AG09319 (cell line): ENCODE data around the gene FOLH1.
"Not testable (repeated sequence)": the region's sequence is repeated elsewhere in the genome, so short reads cannot be mapped to it uniquely, and the experiment has no call there.

Experiments
- DNase-seq: peaks from one replicate; pipeline ENCODE4 v3.0.0-alpha.2; 2010; ENCODE audit warnings: low read depth; ENCODE audit errors: extremely low read depth
- CTCF ChIP-seq: IDR thresholded peaks from 2 replicates; pipeline ENCODE4 v1.5.1; 2011; ENCODE audit warnings: low read depth, mild to moderate bottlenecking, inconsistent platforms, low read length, moderate library complexity

FOLH1 gene

GRCh38 chr11:49208006-49208721, at the start of gene FOLH1:
TSS of gene FOLH1 (minus strand) at chr11:49208602. CDS start at chr11:49208409, 193 bp downstream.
- TF ChIP-seq CTCF = no peak
- no peak for DNase-seq

GRCh38 chr11:49255148-49255547, 46.7 kb upstream of the FOLH1 start:
- DNase-seq = not testable (repeated sequence)

GRCh38 chr11:49251212-49251611, 42.8 kb upstream of the FOLH1 start:
- not testable (repeated sequence) for DNase-seq

DNA sequence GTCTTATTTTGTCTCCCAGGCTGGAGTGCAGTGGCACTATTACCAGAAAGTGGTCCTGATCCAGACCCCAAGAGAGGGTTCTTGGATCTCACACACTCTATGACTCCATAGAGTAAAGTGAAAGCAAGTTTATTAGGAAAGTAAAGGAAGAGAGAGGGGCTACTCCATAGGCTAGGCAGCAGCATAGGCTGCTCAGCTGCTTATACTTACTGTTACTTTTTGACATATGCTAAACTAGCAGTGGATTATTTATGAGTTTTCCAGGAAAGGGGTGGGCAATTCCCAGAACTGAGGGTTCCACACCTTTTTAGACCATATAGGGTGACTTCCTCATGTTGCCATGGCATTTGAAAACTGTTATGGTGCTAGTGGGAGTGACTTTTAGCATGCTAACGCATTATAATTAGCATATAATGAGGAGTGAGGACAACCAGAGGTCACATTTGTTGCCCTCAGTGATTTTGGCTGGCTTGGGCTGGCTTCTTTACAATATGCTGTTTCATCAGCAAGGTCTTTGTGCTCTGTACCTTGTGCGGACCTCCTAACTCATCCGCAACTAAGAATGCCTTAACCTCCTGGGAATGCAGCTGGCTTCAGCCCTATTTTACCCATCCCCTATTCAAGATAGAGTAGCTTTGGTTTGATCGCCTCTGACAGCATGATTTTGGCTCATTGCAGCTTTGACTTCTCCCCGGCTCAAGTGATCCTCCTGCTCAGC, 42.2 kb upstream of the FOLH1 start:
- not testable (repeated sequence) for DNase-seq

GRCh38 chr11:49249363-49249762, 41.0 kb upstream of the FOLH1 start:
- DNase-seq = not testable (repeated sequence)

GRCh38 chr11:49233685-49234084, 25.3 kb upstream of the FOLH1 start:
- DNase-seq = not testable (repeated sequence)

DNA sequence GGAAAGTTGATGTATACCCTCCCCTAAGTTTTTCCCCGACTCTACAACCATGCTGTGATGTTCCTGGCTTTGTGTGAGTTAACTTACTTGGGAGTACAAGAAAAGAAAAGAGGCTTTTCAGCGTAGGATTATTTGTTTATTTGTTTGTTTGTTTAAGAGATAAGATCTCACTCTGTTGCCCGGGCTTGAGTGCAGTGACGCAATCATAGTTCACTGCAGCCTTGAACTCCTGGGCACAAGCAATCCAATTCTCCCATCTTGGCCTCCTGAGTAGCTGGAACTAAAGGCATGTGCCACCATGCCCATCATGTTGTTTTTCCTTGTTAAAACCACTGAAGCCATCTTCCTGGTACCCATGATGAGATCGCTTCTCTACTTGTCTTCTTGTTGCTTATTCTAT, 24.6 kb upstream of the FOLH1 start:
- not testable (repeated sequence) for DNase-seq

DNA sequence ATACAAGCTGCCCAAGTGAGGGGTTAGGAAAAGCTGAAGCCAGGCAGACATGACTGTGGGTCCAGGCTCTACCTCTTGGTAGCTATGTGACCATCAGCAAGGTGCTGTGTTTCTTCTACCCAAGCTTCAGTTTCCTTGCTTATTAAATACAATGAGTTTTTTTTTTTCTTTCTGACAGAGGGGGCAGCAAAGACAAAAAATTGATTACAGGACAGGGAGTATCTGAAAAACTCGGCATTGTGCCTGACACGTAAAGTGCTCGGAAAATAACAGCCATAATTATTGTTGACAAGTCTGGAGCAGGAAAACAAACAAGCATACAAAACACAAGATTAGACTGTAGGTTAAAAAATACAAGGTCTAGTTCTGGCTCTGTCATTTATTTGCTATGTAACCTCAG, 23.3 kb upstream of the FOLH1 start:
- not testable (repeated sequence) for DNase-seq

DNA sequence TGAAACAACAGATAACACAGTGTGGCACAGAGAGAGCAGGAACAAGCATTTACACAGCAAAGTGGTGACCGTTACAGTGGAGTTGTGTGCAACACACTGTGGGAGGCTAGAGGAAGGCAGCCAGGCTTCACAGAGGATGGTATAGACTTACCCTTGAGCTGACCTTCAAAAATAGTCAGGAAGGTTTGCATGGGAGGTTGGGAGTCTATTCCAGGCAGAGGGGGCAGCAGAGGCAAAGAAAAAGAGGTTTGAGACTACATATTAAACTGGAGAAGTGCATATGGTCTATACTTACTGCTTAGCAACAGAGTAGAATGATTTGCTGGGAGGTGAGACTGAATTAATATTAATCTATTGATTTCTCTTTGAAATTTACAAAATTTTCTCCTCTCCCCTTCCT, 22.1 kb upstream of the FOLH1 start:
- not testable (repeated sequence) for DNase-seq

- not testable (repeated sequence) for DNase-seq
These were observed 21.6 kb upstream of the FOLH1 start for GRCh38 chr11:49230001-49230400.

- not testable (repeated sequence) for DNase-seq
These were observed 20.7 kb upstream of the FOLH1 start for GRCh38 chr11:49229136-49229535.

DNA sequence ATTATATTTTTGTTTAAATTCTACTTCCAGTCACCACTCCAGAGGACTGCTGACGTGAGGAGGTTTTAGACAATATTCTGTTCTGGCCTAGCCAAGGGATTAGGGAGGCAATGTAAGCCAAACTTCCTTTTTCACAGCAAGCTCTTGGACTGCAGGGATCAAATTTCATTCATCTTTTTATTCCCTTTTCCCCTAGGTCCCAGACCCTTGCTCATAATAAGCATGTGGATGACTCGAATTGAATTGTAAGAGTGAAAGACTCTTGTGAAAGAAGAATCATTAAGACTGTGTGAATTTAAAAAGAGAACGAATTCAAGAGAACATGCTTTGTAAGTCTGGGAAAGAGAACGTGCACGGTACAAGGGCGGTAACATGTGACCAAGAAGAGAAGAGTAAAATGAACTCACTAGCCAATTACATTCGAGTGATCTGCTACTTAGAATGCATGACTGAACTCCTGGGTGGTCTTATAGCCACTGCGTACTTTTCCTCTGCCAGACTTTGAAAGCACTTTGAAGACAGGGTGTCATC, 16.9 kb upstream of the FOLH1 start:
- DNase-seq = not testable (repeated sequence)

GRCh38 chr11:49221112-49221511, 12.7 kb upstream of the FOLH1 start:
- no peak for TF ChIP-seq CTCF
- DNase-seq = no peak
